Adrenal gland (tissue), 5 donors: Measurements from ENCODE around the gene ZXDC.

Source experiments
- POLR2A ChIP-seq, 2 donors: fragments of 450-650 bp; IDR thresholded peaks; one replicate each; pipeline ENCODE4 v1.6.1; 2017; ENCODE audit warnings: antibody characterized with exemption in 2 of 2, mild to moderate bottlenecking in 2 of 2, moderate library complexity in 1 of 2
- TF ChIP-seq, protein P1 (sequence below), 6 experiments: fragments of 450-650 bp in 4 of 6; fragments of 200-600 bp in 2 of 6; sonication (generic) in 1 of 6; IDR thresholded peaks; 1 replicate in 5 of 6; 2 replicates in 1 of 6; pipeline versions ENCODE4 v1.5.1 to v1.8.0; 2016 to 2021; ENCODE audit warnings: antibody characterized with exemption in 6 of 6, mild to moderate bottlenecking in 2 of 6, moderate library complexity in 1 of 6
- donor health status: DM: no; HTN: no; CAD: no.

DNA sequence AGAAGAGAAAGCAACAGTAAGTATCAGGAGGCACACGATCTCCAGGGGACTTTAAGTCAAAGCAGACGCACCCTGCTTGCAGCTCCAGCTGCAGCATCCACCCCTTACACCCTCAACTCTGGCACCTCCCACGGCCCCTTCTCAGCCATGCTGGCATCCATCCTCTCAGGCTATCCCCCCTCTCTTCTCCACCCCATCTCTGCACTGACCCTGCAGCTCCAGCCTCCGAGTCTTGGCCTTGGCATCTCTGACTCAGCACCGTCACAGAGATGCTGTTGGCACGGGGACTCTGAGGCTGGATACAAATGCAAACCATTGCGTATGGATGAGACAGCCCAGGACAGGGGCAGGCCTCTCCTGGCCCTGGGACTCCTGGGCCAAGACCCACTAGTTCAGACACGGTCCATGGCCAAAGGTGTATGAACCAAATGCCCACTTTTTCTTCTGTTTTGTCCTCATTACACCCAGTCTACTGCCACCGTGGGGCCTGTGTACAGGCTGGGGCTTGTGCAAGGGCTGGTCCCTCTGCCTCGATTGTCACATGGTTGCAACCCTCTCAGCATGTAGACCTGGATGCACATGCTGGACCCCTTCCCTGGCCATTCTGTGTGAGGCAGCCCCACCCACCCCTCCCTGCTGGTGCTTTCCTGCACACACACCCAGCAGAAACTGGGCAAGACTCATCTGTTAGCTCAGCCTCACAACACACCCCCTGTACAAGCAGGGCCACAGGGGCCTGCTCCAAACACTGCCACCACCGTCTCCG lies 18.7 kb upstream of the ZXDC start:
- TF ChIP-seq, protein P1, sequence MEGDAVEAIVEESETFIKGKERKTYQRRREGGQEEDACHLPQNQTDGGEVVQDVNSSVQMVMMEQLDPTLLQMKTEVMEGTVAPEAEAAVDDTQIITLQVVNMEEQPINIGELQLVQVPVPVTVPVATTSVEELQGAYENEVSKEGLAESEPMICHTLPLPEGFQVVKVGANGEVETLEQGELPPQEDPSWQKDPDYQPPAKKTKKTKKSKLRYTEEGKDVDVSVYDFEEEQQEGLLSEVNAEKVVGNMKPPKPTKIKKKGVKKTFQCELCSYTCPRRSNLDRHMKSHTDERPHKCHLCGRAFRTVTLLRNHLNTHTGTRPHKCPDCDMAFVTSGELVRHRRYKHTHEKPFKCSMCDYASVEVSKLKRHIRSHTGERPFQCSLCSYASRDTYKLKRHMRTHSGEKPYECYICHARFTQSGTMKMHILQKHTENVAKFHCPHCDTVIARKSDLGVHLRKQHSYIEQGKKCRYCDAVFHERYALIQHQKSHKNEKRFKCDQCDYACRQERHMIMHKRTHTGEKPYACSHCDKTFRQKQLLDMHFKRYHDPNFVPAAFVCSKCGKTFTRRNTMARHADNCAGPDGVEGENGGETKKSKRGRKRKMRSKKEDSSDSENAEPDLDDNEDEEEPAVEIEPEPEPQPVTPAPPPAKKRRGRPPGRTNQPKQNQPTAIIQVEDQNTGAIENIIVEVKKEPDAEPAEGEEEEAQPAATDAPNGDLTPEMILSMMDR (IDR thresholded peaks at IDR 0.05): no peak
- TF ChIP-seq POLR2A (IDR thresholded peaks at IDR 0.05): no peak
